Fibroblast of peridontal ligament (primary cell): ENCODE results near the gene GNL2.
A peak's percentile ranks its signal among the peaks of the same experiment; 100 is the strongest.
"Not testable (repeated sequence)": the region's sequence is repeated elsewhere in the genome, so short reads cannot be mapped to it uniquely, and the experiment has no call there.

ENCODE experiments used
- DNase-seq: peaks from one replicate; pipeline ENCODE4 v3.0.0-alpha.2; 2010; ENCODE audit errors: extremely low read depth

The GNL2 gene

GRCh38 chr1:37559080-37559479, 36.7 kb downstream of the GNL2 start:
- DNase-seq: no peak

GRCh38 chr1:37558411-37558810, 37.3 kb downstream of the GNL2 start:
- DNase-seq: no peak

DNA sequence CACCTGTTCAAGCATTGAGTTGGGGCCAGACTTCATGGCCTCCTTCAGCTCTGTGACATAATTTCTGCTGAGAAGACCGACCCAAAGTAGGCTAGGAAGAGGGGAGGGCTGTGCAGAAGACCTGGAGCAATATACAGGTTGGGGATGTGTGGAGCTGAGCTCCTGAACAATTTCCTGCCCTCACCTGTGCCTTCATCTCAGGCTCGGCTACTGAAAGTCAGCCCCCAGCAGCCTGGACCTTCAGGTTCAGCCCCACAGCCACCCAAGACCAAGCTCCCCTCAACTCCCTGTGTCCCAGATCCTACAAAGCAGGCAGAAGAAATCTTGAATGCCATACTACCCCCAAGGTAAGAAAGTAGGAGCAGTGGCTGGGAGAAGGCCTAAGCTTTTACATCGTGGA, 38.3 kb downstream of the GNL2 start:
- no peak for DNase-seq

DNA sequence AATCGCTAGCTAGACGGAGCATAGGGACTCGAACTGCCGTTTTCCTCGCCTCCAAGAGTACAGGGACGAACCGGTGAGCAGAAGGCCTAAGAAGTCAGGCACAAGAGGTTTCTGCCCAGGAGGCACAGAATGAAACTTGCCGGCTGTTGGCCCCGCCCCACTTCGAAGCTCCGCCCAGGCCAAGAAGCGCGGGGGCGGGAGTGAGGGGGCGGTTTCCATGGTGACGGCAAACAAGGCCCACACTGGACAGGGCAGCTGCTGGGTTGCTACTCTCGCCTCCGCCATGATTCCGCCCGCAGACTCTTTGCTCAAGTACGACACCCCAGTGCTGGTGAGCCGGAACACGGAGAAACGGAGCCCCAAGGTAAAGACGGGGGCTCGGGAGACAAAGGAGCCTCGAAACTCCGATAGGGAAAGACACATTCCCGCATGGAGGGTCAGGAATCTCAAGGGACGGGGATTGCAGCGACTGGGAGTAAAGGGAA, 39.0 kb downstream of the GNL2 start, which contains the start of gene DNALI1:
TSS of gene DNALI1 (plus strand) at position 229 of the 485 bp plus-strand sequence. CDS start at position 284, 55 bp downstream.
- peak; percentile 86 for DNase-seq

DNA sequence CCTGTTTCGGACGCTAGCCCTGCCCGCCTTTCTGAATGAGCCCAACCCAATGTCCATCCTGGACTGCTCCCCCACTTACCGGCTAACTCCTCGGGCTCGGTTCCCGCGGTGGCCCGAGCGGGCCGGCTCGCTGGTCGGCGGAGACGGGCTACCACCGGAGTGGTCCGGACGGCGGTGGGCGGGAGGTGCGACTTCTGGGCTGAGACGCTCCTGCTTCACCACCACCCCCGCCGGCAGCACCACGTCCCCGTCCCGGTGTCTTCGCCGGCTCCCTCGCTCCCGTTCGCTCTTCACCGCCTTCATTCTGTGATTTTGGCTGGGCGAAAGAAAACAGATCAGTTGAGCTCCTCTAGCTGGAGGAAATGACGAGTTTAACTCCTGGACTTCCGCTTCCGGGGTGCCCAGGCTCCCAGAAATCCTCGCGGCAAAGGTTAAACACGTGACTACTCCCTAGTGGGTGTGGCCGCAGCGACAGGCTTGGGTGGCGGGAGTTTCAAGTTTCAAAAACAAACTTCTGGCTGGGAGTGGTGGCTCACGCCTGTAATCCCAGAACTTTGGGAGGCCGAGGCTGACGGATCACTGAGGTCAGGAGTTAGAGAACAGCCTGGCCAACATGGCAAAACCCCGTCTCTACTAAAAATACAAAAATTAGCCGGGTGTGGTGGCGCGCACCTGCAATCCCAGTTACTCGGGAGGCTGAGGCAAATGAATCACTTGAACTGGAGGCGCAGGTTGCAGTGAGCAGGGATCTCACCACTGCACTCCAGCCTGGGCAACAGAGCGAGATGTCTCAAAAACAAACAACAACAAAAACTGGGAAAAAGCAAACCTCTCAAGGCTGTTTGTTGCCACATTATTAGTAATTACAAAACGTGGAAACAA, 41.6 kb downstream of the GNL2 start, which contains the start of gene SNIP1:
TSS of gene SNIP1 (minus strand) at position 367 of the 882 bp plus-strand sequence. CDS start at position 303, 64 bp downstream.
- peak; percentile 90 for DNase-seq

- DNase-seq: no peak
Measured at GRCh38 chr1:37553598-37553926, 42.2 kb downstream of the GNL2 start.

DNA sequence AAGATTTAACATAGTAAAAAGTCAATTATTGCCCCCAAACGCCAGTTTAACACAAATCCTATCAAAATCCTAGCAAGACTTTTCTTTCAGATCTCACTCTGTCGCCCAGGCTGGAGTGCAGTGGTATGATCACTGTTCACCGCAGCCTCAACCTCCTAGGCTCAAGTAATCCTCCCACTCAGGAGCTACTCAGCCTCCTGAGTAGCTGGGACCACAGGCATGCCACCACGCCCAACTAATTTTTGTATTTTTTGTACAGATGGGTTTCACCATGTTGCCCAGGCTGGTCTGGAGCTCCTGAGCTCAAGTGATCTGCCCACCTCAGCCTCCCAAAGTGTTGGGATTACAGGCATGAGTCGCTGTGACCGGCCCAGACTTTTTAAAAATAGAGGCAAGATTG, 46.4 kb downstream of the GNL2 start:
- DNase-seq: no peak

GRCh38 chr1:37545019-37545418, 50.7 kb downstream of the GNL2 start:
- no peak for DNase-seq

GRCh38 chr1:37544530-37544929, 51.2 kb downstream of the GNL2 start:
- no peak for DNase-seq

- no peak for DNase-seq
Measured at GRCh38 chr1:37540036-37540785, 55.5 kb downstream of the GNL2 start.

- DNase-seq: not testable (repeated sequence)
Measured at GRCh38 chr1:37539154-37539553, 56.6 kb downstream of the GNL2 start.

- peak; percentile 57 for DNase-seq
Measured at GRCh38 chr1:37537378-37537777, 58.4 kb downstream of the GNL2 start.

GRCh38 chr1:37533317-37534093, 62.2 kb downstream of the GNL2 start:
- DNase-seq: no peak

DNA sequence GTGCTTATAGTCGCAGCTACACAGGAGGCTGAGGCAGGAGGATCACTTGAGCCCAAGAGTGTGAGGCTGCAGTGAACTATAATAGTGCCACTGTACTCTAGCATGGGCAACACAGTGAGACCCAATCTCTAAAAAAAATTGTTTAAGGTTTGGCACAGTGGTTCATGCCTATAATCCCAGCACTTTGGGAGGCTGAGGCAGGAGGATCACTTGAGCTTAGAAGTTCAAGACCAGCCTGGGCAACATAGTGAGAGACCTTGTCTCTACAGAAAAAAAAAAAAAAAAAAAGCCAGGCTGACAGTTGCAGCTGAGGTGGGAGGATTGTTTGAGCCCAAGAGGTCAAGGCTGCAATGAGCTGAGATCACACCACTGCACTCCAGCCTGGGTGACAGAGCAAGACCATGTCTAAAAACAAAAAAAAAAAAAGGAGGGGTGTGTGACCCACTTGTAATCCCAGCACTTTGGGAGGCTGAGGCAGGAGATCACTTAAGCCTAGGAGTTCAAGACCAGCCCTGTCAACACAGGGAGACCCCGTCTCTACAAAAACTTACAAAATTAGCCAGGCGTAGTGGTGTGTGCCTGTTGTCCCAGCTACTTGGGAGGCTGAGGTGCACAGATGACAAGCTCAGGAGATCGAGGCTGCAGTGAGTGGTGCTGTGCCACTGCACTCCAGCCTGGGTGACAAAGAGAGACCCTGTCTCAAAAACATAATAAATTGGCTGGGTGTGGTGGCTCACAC, 63.1 kb downstream of the GNL2 start:
- not testable (repeated sequence) for DNase-seq

GRCh38 chr1:37529888-37530287, 65.8 kb downstream of the GNL2 start:
- DNase-seq: not testable (repeated sequence)

DNA sequence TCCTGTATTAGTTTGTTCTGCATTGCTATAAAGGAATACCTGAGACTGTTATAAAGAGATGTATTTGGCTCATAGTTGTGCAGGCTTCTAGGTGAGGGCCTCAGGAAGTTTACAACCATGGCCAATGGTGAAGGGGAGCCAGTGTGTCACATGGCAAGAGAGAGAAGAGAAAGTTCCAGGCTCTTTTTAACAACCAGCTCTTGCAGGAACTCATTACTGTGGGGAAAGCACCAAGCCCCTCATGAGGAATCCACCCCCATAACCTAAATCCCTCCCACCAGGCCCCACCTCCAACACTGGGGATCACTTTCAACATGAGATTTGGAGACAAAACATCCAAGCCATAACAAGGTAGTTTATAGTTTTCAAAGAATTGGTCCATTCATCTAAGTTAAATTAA, 76.1 kb downstream of the GNL2 start:
- no peak for DNase-seq

DNA sequence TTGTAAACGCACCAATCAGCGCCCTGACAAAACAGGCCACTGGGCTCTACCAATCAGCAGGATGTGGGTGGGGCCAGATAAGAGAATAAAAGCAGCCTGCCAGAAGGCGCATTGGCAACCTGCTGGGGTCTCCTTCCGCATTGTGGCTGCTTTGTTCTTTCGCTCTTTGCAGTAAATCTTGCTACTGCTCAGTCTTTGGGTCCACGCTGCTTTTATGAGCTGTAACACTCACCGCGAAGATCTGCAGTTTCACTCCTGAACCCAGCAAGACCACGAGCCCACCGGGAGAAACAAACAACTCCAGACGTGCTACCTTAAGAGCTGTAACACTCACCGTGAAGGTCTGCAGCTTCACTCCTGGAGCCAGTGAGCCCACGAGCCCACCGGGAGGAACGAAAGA, 76.8 kb downstream of the GNL2 start:
- not testable (repeated sequence) for DNase-seq

GRCh38 chr1:37518241-37518640, 77.5 kb downstream of the GNL2 start:
- DNase-seq: not testable (repeated sequence)

DNA sequence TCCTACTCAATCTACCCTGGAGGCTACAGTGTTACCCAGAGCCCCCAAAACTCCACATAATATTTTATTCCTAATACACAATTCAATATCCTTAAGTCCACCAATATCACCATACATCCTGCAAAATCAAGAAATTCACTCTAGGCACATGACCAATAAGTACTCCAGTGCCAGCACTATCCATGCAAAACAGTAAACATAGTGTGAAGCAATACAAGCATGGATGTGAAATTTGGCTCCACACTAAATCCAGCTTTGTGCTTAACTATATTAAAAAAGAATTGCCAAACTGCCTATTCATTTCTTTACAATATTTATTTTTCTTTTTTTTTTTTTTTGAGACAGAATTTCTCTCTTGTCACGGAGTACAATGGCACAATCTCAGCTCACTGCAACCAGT, 78.2 kb downstream of the GNL2 start:
- peak; percentile 37 for DNase-seq
